Measurements from ENCODE around the gene LNX2.

- TF ChIP-seq CTCF (conservative IDR thresholded peaks at IDR 0.05 in 1 of 2, IDR thresholded peaks at IDR 0.05 in 1 of 2; ENCODE audit: extremely low read depth in 1 of 2, insufficient read depth in 1 of 2, low read depth in 1 of 2, low read length in 2 of 2) (no peak), EZH2 (IDR thresholded peaks at IDR 0.05; ENCODE audit: borderline replicate concordance, low read length) (no peak)
Measured at GRCh38 chr13:27508802-27509201, 111.5 kb downstream of the LNX2 start.

Measured in mammary epithelial cell (primary cell).